ENCODE measurements around the gene DUSP7. TPM values are rescaled to one million over a fixed set of nuclear protein-coding genes. Genes with fewer than 3 reads are reported as not detected.
A peak's percentile ranks its signal among the peaks of the same experiment; 100 is the strongest.

The DUSP7 gene
- total and polyA plus RNA-seq, 9 of the 15 experiments (the other 6 are each of a cell fraction or from before 2014, with no cell fraction given), result 0.45 to 15.8 (median 8.2) TPM

DNA sequence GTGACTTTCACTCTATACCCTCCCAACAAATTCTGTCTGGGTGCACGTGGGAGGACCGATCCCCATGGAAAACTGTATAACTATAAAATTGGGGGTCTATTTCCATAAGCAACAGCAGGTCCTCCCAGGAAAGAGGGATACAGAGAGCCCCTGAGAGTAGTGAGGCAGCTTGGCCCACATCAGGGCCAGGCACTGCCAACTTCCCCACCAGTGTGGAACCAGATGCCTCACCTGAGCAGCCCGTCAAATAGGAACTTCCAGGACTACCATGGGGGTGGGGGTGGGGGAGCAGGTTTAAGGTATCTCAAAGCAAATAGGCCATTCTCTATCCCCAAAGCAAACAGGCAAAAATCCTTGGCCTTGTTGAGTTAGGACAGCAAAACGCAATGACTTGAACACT lies 33.3 kb upstream of the DUSP7 start:
- H3K36me3 ChIP-seq (ENCODE audit: control insufficient read depth, insufficient read depth, low read length), result peaks cover 13% of the 10 kb centered on the region; the same call in 1 of the 3 replicates
- H3K27me3 ChIP-seq (ENCODE audit: control insufficient read depth in 2 of 2, insufficient read depth in 2 of 2, low read length in 2 of 2), result no peaks in the 10 kb centered on the region
- in situ Hi-C loops (cut with MboI) (no loop called here), intact Hi-C loops (cut with micrococcal nuclease) (no loop called here)
- H3K4me3 ChIP-seq, result no peak overlapping the region
- H4K20me1 ChIP-seq (replicated peaks; ENCODE audit: control insufficient read depth, insufficient read depth, low read length), result no peaks in the 10 kb centered on the region
- H3K27ac ChIP-seq (ENCODE audit: extremely low read depth, low read depth, low read length), result no peak overlapping the region
- H3K9ac ChIP-seq (ENCODE audit: insufficient read depth in 1 of 2, low read depth in 2 of 2, low read length in 2 of 2), result 0 out of 4 replicates have a peak overlapping the region, but pooled peaks of 1 of the 2 experiments have one; percentile 29
- H3K79me2 ChIP-seq (ENCODE audit: control insufficient read depth, insufficient read depth, low read length), result no peaks in the 10 kb centered on the region
- ChIA-PET CTCF (ENCODE audit: low intra/inter-chr PET ratio) (no interaction called here), POLR2A (interaction anchor here (1.6 kb wide), 1 partner anchor 9 kb away, joined by 4 read pairs; no protein-coding TSS in a partner anchor)
- no peak for DNase-seq (ENCODE audit: extremely low read depth in 1 of 4, low spot score in 3 of 4)
- peaks cover 21 to 27% of the 10 kb centered on the region in 2 experiments for H3K4me1 ChIP-seq (replicated peaks in 1 of 2; ENCODE audit: control insufficient read depth in 2 of 2, insufficient read depth in 2 of 2, low read length in 2 of 2)
- no peak overlapping the region for H3K4me2 ChIP-seq (ENCODE audit: insufficient read depth, low read length)
- 82% methylated on average over 3 of the region's 4 CpGs for WGBS (ENCODE audit: insufficient coverage, low coverage, missing lambda C conversion rate)
- no peaks in the 10 kb centered on the region for H3K9me1 ChIP-seq (ENCODE audit: control insufficient read depth, insufficient read depth, low read length)
- H3K9me3 ChIP-seq (replicated peaks; ENCODE audit: control insufficient read depth, insufficient read depth, low read depth, low read length), result no peaks in the 10 kb centered on the region
- ATAC-seq, result no peak
- no TSS peak for BruUV-seq (replicated peaks)
- FAIRE-seq, result no peak
- H2AFZ ChIP-seq (ENCODE audit: low read depth, low read length), result no peak overlapping the region
- TF ChIP-seq HIVEP1 (CRISPR knock-in tag; IDR thresholded peaks at IDR 0.05) (no peak), NFIC (IDR thresholded peaks at IDR 0.05) (no peak), ILK (tag; IDR thresholded peaks at IDR 0.05; ENCODE audit: borderline replicate concordance, low read depth) (no peak), KAT8 (IDR thresholded peaks at IDR 0.05; ENCODE audit: low read depth) (no peak)
- TF ChIP-seq, protein P1, sequence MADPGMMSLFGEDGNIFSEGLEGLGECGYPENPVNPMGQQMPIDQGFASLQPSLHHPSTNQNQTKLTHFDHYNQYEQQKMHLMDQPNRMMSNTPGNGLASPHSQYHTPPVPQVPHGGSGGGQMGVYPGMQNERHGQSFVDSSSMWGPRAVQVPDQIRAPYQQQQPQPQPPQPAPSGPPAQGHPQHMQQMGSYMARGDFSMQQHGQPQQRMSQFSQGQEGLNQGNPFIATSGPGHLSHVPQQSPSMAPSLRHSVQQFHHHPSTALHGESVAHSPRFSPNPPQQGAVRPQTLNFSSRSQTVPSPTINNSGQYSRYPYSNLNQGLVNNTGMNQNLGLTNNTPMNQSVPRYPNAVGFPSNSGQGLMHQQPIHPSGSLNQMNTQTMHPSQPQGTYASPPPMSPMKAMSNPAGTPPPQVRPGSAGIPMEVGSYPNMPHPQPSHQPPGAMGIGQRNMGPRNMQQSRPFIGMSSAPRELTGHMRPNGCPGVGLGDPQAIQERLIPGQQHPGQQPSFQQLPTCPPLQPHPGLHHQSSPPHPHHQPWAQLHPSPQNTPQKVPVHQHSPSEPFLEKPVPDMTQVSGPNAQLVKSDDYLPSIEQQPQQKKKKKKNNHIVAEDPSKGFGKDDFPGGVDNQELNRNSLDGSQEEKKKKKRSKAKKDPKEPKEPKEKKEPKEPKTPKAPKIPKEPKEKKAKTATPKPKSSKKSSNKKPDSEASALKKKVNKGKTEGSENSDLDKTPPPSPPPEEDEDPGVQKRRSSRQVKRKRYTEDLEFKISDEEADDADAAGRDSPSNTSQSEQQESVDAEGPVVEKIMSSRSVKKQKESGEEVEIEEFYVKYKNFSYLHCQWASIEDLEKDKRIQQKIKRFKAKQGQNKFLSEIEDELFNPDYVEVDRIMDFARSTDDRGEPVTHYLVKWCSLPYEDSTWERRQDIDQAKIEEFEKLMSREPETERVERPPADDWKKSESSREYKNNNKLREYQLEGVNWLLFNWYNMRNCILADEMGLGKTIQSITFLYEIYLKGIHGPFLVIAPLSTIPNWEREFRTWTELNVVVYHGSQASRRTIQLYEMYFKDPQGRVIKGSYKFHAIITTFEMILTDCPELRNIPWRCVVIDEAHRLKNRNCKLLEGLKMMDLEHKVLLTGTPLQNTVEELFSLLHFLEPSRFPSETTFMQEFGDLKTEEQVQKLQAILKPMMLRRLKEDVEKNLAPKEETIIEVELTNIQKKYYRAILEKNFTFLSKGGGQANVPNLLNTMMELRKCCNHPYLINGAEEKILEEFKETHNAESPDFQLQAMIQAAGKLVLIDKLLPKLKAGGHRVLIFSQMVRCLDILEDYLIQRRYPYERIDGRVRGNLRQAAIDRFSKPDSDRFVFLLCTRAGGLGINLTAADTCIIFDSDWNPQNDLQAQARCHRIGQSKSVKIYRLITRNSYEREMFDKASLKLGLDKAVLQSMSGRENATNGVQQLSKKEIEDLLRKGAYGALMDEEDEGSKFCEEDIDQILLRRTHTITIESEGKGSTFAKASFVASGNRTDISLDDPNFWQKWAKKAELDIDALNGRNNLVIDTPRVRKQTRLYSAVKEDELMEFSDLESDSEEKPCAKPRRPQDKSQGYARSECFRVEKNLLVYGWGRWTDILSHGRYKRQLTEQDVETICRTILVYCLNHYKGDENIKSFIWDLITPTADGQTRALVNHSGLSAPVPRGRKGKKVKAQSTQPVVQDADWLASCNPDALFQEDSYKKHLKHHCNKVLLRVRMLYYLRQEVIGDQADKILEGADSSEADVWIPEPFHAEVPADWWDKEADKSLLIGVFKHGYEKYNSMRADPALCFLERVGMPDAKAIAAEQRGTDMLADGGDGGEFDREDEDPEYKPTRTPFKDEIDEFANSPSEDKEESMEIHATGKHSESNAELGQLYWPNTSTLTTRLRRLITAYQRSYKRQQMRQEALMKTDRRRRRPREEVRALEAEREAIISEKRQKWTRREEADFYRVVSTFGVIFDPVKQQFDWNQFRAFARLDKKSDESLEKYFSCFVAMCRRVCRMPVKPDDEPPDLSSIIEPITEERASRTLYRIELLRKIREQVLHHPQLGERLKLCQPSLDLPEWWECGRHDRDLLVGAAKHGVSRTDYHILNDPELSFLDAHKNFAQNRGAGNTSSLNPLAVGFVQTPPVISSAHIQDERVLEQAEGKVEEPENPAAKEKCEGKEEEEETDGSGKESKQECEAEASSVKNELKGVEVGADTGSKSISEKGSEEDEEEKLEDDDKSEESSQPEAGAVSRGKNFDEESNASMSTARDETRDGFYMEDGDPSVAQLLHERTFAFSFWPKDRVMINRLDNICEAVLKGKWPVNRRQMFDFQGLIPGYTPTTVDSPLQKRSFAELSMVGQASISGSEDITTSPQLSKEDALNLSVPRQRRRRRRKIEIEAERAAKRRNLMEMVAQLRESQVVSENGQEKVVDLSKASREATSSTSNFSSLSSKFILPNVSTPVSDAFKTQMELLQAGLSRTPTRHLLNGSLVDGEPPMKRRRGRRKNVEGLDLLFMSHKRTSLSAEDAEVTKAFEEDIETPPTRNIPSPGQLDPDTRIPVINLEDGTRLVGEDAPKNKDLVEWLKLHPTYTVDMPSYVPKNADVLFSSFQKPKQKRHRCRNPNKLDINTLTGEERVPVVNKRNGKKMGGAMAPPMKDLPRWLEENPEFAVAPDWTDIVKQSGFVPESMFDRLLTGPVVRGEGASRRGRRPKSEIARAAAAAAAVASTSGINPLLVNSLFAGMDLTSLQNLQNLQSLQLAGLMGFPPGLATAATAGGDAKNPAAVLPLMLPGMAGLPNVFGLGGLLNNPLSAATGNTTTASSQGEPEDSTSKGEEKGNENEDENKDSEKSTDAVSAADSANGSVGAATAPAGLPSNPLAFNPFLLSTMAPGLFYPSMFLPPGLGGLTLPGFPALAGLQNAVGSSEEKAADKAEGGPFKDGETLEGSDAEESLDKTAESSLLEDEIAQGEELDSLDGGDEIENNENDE (IDR thresholded peaks at IDR 0.05; ENCODE audit: low read depth, low read length), result no peak
